ENCODE results near the gene ERC1.

The ERC1 gene

DNA sequence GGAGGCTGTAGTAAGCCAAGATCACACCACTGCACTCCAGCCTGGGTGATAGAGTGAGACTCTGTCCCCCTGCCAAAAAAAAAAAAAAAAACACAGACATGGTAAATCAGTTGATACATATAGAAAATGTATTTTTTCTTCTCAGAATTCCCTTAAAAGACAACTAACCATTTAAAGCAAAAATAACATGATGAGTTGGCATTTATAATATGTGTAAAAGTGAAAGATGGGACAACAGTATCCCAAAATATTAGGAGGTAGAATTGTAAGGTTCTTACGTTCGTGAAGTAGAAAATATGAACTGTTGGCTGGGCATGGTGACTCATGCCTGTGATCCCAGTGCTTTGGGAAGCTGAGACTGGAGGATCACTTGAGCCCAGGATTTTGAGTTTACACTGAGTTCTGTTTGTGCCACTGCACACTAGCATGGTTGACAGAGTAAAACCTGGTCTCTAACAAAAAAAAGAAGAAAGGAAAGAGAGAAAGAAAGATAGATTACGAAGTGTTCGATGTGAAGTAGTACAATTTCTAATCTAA is 306.7 kb downstream of the ERC1 start:
- Histone ChIP-seq H3K4me3 (ENCODE audit: low read length) (no peak overlapping the region), H3K36me3 (ENCODE audit: control insufficient read depth, low read length) (peaks cover 3% of the 10 kb centered on the region; the same call in 1 of the 2 replicates), H3K9me3 (ENCODE audit: control insufficient read depth, insufficient read depth, low read length) (no peaks in the 10 kb centered on the region), H3K9me2 (replicated peaks; ENCODE audit: control insufficient read depth, low read length) (no peaks in the 10 kb centered on the region), H3K79me2 (ENCODE audit: control insufficient read depth, low read length) (no peaks in the 10 kb centered on the region), H3K4me1 (ENCODE audit: control insufficient read depth, low read length) (no peaks in the 10 kb centered on the region), H3F3A (ENCODE audit: control insufficient read depth, insufficient read depth) (no peaks in the 10 kb centered on the region), H3K27me3 (ENCODE audit: control insufficient read depth, low read length) (no peaks in the 10 kb centered on the region), H3K4me2 (ENCODE audit: low read length) (no peak overlapping the region), H3K27ac (ENCODE audit: low read depth, low read length) (no peak overlapping the region), H4K20me1 (ENCODE audit: control insufficient read depth, insufficient read depth, low read depth, low read length) (no peaks in the 10 kb centered on the region)
- no peak for TF ChIP-seq EZH2phosphoT487 (IDR thresholded peaks at IDR 0.05; ENCODE audit: borderline replicate concordance, low read length)
- TF ChIP-seq, protein P1, sequence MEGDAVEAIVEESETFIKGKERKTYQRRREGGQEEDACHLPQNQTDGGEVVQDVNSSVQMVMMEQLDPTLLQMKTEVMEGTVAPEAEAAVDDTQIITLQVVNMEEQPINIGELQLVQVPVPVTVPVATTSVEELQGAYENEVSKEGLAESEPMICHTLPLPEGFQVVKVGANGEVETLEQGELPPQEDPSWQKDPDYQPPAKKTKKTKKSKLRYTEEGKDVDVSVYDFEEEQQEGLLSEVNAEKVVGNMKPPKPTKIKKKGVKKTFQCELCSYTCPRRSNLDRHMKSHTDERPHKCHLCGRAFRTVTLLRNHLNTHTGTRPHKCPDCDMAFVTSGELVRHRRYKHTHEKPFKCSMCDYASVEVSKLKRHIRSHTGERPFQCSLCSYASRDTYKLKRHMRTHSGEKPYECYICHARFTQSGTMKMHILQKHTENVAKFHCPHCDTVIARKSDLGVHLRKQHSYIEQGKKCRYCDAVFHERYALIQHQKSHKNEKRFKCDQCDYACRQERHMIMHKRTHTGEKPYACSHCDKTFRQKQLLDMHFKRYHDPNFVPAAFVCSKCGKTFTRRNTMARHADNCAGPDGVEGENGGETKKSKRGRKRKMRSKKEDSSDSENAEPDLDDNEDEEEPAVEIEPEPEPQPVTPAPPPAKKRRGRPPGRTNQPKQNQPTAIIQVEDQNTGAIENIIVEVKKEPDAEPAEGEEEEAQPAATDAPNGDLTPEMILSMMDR (IDR thresholded peaks at IDR 0.05; ENCODE audit: low read depth, low read length, poor library complexity, severe bottlenecking) = no peak

GRCh38 chr12:1300460-1300859 is 309.4 kb downstream of the ERC1 start:
- Histone ChIP-seq H3K9me2 (replicated peaks; ENCODE audit: control insufficient read depth, low read length) (no peaks in the 10 kb centered on the region), H3F3A (ENCODE audit: control insufficient read depth, insufficient read depth) (no peaks in the 10 kb centered on the region), H3K4me2 (ENCODE audit: low read length) (no peak overlapping the region), H4K20me1 (ENCODE audit: control insufficient read depth, insufficient read depth, low read depth, low read length) (no peaks in the 10 kb centered on the region), H3K9me3 (ENCODE audit: control insufficient read depth, insufficient read depth, low read length) (no peaks in the 10 kb centered on the region), H3K27ac (ENCODE audit: low read depth, low read length) (no peak overlapping the region), H3K79me2 (ENCODE audit: control insufficient read depth, low read length) (no peaks in the 10 kb centered on the region), H3K27me3 (ENCODE audit: control insufficient read depth, low read length) (no peaks in the 10 kb centered on the region), H3K4me1 (ENCODE audit: control insufficient read depth, low read length) (no peaks in the 10 kb centered on the region), H3K4me3 (ENCODE audit: low read length) (no peak overlapping the region), H3K36me3 (ENCODE audit: control insufficient read depth, low read length) (peaks cover 3% of the 10 kb centered on the region; the same call in 1 of the 2 replicates)
- TF ChIP-seq, protein P1 (IDR thresholded peaks at IDR 0.05; ENCODE audit: low read depth, low read length, poor library complexity, severe bottlenecking) = no peak
- TF ChIP-seq EZH2phosphoT487 (IDR thresholded peaks at IDR 0.05; ENCODE audit: borderline replicate concordance, low read length) = no peak

DNA sequence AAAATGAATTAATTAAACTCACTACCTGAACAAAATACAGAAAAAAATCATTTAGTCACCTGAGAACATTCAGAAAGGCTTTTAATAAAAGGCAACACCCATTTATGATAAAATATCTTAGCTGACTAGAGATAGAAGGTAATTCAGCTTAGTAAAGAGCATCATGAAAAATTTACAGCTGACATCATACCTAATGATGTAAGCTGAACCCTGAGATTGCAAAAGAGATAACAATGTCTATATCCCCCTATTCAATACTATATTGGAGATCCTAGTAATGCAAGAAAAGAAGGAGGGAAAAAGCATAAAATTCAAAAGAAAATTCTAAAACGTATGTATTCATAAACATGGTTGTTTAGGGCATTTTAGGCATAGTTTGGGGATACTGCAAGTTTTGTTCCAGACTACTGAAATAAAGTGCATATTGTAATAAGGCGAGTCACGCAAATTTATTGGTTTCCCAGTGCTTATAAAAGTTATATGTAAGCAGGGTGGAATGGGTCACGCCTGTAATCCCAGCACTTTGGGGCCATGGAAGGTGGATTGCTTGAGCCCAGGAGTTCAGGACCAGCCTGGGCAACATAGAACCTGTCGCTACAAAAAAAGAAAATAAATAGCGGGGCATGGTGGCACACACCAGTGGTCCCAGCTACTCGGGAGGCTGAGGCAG is 311.3 kb downstream of the ERC1 start:
- Histone ChIP-seq H3K4me2 (ENCODE audit: low read length) (no peak overlapping the region), H3K9me2 (replicated peaks; ENCODE audit: control insufficient read depth, low read length) (no peaks in the 10 kb centered on the region), H3K79me2 (ENCODE audit: control insufficient read depth, low read length) (no peaks in the 10 kb centered on the region), H4K20me1 (ENCODE audit: control insufficient read depth, insufficient read depth, low read depth, low read length) (no peaks in the 10 kb centered on the region), H3K27ac (ENCODE audit: low read depth, low read length) (no peak overlapping the region), H3K4me1 (ENCODE audit: control insufficient read depth, low read length) (no peaks in the 10 kb centered on the region), H3K36me3 (ENCODE audit: control insufficient read depth, low read length) (peaks cover 3% of the 10 kb centered on the region; the same call in 1 of the 2 replicates), H3F3A (ENCODE audit: control insufficient read depth, insufficient read depth) (no peaks in the 10 kb centered on the region), H3K9me3 (ENCODE audit: control insufficient read depth, insufficient read depth, low read length) (no peaks in the 10 kb centered on the region), H3K4me3 (ENCODE audit: low read length) (no peak overlapping the region), H3K27me3 (ENCODE audit: control insufficient read depth, low read length) (no peaks in the 10 kb centered on the region)
- TF ChIP-seq, protein P1 (IDR thresholded peaks at IDR 0.05; ENCODE audit: low read depth, low read length, poor library complexity, severe bottlenecking) = no peak
- no peak for TF ChIP-seq EZH2phosphoT487 (IDR thresholded peaks at IDR 0.05; ENCODE audit: borderline replicate concordance, low read length)

All from DOHH2 (cell line).